ENCODE data around the gene B9D1.

Gene B9D1

DNA sequence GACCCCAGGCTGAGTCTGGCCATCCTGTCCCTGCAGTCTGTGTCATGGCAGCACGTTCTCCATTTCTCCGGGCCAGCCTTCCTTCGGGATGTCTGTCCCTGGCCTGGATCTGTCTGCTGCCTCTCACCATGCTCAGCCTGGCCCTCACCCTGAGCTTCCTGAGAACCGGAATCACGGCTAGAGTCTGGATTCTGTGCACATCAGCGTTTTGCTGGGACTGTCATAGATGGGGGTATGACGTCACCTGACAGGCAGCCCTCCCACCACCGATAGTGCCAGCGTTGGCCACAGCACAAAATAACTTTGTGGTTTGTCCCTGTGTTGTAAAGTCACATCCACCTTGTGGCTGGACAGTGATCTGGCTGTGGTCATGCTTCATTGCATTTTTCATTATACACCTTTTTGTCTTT is 59.2 kb downstream of the B9D1 start:
- no peak for DNase-seq (ENCODE audit: low read depth in 2 of 2)

DNA sequence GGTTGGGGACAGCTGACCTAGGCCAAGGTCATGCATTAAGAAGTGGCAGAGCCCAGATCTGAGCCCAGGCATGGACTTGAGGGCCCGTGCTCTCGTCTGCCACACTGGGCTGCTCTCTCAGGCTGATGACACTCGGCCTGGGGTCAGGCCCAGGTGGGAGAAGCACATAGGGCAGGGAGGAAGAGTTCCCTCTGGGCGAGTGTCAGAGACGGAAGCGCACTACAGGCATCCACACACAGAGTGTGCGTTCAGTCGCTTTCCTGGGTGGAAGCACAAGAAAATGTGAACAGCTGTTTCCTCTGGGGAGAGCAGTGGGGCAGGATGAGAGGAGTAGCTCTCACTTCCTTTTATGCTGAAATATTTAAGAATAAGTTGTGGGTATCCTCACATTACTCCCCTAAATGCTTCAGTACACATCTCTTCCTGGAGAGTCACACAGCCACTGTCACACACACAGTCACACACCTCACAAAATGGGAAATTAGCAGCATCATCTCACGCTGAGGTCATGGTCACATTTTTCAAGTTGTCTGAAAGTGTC is 59.7 kb downstream of the B9D1 start:
- DNase-seq (ENCODE audit: low read depth in 2 of 2) = no peak

- DNase-seq (ENCODE audit: low read depth in 2 of 2) = no peak
These were observed 60.5 kb downstream of the B9D1 start for GRCh38 chr17:19301973-19302372.

DNA sequence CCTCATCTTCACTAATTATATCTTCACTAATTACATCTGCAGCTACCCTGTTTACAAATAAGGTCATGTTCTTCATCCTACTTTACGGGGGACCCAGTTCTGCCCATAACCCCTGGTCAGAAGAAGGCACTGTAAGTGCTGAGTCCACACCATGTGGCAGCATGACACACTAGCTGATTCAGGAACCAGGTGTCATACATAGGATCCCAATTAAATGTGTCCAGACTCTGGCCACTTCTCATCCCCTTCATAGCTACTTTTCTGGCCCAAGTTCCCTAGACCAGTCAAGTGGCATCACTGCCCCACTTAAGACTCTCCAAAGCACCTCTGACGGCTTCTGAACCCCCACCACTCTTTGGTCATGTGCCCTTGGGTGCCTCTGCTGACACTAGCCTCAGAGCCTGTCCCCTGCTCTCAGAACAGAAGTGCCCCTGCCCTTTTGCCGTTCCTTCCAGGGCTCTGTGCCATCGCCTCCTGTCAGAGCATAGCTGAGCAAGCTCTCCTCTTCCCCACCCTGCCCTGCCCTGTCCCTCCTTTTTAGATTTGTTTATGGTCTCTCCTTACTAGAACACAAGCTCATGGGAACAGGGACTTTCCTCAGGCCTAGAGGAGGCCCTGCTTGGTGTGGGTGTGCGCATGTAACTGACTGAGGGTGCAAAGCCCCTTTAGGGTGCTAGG is 61.1 kb downstream of the B9D1 start:
- no peak for DNase-seq (ENCODE audit: low read depth in 2 of 2)

- DNase-seq (ENCODE audit: low read depth in 2 of 2) = no peak
These were observed 62.7 kb downstream of the B9D1 start for GRCh38 chr17:19299866-19300265.

- no peak for DNase-seq (ENCODE audit: low read depth in 2 of 2)
These were observed 63.2 kb downstream of the B9D1 start for GRCh38 chr17:19299214-19299747.

DNA sequence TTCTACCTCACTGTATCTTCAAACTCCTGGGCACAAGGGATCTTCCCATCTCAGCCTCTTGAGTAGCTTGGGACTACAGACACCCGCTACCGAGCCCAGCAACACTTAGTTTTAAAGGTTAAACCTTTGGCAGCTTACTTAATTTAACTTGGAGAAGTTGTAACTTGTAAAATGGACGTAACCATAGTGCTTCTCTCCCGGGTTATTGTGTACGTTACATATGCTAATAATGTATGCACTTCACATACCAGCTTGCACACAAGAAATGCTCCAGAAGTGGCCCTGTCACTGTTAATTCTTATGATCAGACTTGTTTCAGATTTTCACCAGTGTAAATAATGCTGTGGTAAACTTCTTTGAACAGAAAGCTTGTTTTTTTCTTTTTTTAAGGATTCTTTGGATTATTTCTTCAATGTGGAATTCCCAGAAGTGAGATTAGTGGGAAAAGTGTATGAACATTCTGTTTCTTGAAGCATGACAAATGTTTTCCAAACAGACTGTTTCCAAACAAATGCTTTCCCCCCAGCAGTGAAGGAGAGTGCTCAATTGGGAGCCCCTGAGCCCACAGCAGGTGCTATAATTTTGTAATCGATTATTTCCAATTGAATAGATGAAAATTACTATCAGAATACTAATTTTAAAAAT is 63.8 kb downstream of the B9D1 start:
- no peak for DNase-seq (ENCODE audit: low read depth in 2 of 2)

GRCh38 chr17:19296786-19297778 is 65.4 kb downstream of the B9D1 start:
- DNase-seq (ENCODE audit: low read depth in 2 of 2) = no peak

DNA sequence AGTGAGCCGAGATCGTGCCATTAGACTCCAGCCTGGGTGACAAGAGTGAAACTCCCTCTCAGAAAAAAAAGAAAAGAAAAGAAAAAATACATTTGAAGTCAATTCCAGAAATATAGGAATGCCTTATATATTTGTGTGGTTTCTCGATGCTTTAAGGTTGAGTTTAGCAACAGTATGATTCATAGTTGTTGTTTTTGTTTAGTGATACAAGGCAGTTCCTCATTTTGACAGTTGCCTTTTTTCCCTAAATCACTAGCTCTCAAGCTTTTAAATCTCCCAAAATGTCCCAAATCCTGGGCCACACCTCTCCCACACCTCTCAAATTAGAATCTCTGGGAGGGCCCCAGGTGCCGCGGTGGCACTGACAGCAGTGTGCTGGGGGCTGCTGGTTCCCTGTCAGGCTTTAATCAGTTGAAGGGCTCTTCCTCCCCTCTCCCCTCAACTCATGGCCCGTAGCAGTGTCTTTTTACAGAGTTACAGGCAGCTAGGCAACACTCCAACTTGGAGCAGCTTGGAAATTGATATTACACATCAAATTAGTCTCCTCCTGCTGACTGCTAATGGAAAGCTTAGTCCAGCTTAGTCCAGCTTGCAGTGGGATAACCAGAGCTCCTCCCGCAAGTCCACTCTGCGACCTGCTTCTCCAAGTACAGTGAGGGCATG is 66.9 kb downstream of the B9D1 start:
- no peak for DNase-seq (ENCODE audit: low read depth in 2 of 2)

GRCh38 chr17:19294443-19294842 is 68.1 kb downstream of the B9D1 start:
- no peak for DNase-seq (ENCODE audit: low read depth in 2 of 2)

All from activated CD4-positive, alpha-beta T cell treated with anti-CD3 and anti-CD28 coated beads for 24 hours (primary cell).